Activated naive CD8-positive, alpha-beta T cell treated with anti-CD3 and anti-CD28 coated beads, Interleukin-2, amount 10 ng/mL, durations not matched to agents 7 days and 5 days (primary cell): ENCODE results near the gene VMP1. TPM values are rescaled to one million over a fixed set of nuclear protein-coding genes. Genes with fewer than 3 reads are reported as not detected.
"Not testable (repeated sequence)": the region's sequence is repeated elsewhere in the genome, so short reads cannot be mapped to it uniquely, and the experiment has no call there.

Experiments
- ATAC-seq: fragments of 150-1000 bp; cut with Tn5 transposase; one replicate; pipeline ENCODE4 v1.10.0; 2021; ENCODE audit warnings: low read depth, moderate library complexity
- POLR2A ChIA-PET: fragments of 350-600 bp; sonication (Branson Sonifier 250); formaldehyde crosslinking; loops from one replicate; lab custom pipeline; 2021; ENCODE audit warnings: antibody characterized with exemption; lab: Charles Lee
- DNase-seq: peaks from one replicate; pipeline ENCODE4 v3.0.0; 2021
- H3K27ac Mint-ChIP-seq: one replicate; pipeline ENCODE4 v1.8.0; 2022; ENCODE audit warnings: mild to moderate bottlenecking, mixed read lengths
- H3K27me3 Mint-ChIP-seq: one replicate; pipeline ENCODE4 v1.8.0; 2022; ENCODE audit warnings: mild to moderate bottlenecking, moderate library complexity, mixed read lengths
- H3K36me3 Mint-ChIP-seq: one replicate; pipeline ENCODE4 v1.8.0; 2021; ENCODE audit warnings: mild to moderate bottlenecking, mixed read lengths
- H3K4me1 Mint-ChIP-seq: one replicate; pipeline ENCODE4 v1.8.0; 2021; ENCODE audit warnings: mixed read lengths
- H3K4me3 Mint-ChIP-seq: one replicate; pipeline ENCODE4 v1.8.0; 2022; ENCODE audit warnings: mild to moderate bottlenecking, moderate library complexity, mixed read lengths
- H3K9me3 Mint-ChIP-seq: one replicate; pipeline ENCODE4 v1.8.0; 2021; ENCODE audit warnings: mixed read lengths
- total RNA-seq, 2 experiments: library from RNA; stranded (reverse); gene quantifications; one replicate each; pipeline ENCODE4 v1.2.3, GENCODE V29; 2021

Gene VMP1
- total RNA-seq, 2 experiments from 2014 or later, result 114 to 116 TPM

DNA sequence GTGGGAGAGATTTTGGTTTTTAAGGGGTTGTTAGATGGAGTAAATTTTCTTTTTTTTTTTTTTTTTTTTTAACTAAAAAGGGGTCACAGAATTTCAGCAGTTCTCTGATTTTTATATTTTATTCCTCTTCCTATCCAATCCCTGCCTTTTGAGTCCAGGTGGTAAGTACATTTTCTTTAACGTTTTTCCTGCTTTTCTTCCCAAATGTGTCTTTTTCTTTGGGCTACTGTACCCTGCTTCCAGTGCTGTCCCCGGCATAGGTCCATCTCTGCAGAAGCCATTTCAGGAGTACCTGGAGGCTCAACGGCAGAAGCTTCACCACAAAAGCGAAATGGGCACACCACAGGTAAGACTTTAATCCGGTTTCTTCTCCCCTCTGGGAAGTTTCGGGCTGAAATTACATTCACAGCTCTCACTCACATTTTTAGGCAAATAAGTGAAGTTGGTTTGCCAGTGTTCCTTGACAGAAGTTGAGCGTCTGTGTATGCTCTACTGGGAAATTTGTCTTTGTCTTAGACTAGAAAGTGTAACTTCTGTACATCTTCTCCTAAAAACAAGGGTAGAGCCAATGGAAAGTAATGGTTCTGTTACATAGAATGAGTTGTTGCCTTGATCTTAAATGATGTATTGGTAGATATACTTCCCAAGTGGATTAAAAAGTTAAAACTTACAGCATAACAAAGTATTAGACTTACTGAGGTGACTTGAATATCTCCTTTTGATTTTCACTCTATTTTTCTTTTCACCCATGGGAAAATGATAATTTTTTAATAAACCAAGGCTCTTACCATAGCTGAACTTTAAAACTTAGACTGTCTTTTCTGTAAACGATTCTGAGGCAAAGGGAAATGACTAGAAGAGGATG lies 130.8 kb downstream of the VMP1 start:
- no peak for DNase-seq
- no peaks in the 10 kb centered on the region for H3K27me3 Mint-ChIP-seq
- peaks cover 35% of the 10 kb centered on the region for H3K4me1 Mint-ChIP-seq
- ATAC-seq, result no peak
- H3K27ac Mint-ChIP-seq, result peak overlapping the region; percentile 94
- POLR2A ChIA-PET, result interaction anchor here (0.6 to 9.2 kb wide), 27 partner anchors 8 to 1499 kb away, joined by 3 to 189 read pairs (median 5); partner anchors contain the start of genes PRR11, PTRH2, RNFT1 and RPS6KB1
- H3K36me3 Mint-ChIP-seq, result peaks cover 46% of the 10 kb centered on the region
- H3K9me3 Mint-ChIP-seq, result no peaks in the 10 kb centered on the region
- H3K4me3 Mint-ChIP-seq, result peak overlapping the region; percentile 90

DNA sequence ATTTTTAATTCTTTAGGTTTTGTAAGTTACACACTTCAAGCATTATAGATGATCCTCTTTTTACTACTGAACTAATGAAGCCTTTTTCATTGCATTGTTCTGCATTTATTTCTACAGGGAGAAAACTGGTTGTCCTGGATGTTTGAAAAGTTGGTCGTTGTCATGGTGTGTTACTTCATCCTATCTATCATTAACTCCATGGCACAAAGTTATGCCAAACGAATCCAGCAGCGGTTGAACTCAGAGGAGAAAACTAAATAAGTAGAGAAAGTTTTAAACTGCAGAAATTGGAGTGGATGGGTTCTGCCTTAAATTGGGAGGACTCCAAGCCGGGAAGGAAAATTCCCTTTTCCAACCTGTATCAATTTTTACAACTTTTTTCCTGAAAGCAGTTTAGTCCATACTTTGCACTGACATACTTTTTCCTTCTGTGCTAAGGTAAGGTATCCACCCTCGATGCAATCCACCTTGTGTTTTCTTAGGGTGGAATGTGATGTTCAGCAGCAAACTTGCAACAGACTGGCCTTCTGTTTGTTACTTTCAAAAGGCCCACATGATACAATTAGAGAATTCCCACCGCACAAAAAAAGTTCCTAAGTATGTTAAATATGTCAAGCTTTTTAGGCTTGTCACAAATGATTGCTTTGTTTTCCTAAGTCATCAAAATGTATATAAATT lies 132.3 kb downstream of the VMP1 start:
- Mint-ChIP-seq H3K4me3 (peak overlapping the region; percentile 90), H3K36me3 (peaks cover 46% of the 10 kb centered on the region), H3K27me3 (no peaks in the 10 kb centered on the region), H3K27ac (peak overlapping the region; percentile 94), H3K4me1 (peaks cover 42% of the 10 kb centered on the region), H3K9me3 (no peaks in the 10 kb centered on the region)
- ATAC-seq, result no peak
- POLR2A ChIA-PET, result interaction anchor here (0.6 to 9.2 kb wide), 10 partner anchors 7 to 132 kb away, joined by 3 to 189 read pairs (median 10); partner anchors contain the start of genes PTRH2 and VMP1
- DNase-seq, result no peak

DNA sequence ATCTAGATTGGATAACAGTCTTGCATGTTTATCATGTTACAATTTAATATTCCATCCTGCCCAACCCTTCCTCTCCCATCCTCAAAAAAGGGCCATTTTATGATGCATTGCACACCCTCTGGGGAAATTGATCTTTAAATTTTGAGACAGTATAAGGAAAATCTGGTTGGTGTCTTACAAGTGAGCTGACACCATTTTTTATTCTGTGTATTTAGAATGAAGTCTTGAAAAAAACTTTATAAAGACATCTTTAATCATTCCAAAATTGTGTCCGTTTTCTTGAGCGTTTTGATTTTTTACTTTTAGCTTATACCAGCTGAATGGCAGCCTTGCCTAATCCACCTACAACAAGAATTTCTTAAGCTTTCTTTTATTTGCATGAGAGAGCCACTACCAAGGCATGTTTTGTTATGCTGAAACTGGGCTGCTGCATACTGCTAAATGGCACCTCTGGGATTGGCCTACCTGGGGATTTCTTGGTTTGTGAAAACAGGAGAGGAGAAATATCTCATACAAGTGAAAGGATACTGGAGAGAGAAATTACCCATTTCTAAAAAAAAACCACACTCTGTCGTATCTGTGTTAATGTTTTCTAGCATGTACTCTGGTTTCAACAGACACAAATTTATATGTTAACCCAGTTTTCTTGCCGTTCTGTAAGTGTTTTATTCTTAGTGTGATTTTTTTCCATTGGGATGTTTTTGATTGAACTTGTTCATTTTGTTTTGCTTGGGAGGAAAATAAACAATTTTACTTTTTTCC lies 133.1 kb downstream of the VMP1 start:
- peak overlapping the region; percentile 94 for H3K27ac Mint-ChIP-seq
- peaks cover 46% of the 10 kb centered on the region for H3K36me3 Mint-ChIP-seq
- H3K9me3 Mint-ChIP-seq, result no peaks in the 10 kb centered on the region
- POLR2A ChIA-PET, result interaction anchor here (0.6 to 9.2 kb wide), 7 partner anchors 13 to 133 kb away, joined by 3 to 189 read pairs (median 7); partner anchors contain the start of genes PTRH2 and VMP1
- H3K27me3 Mint-ChIP-seq, result no peaks in the 10 kb centered on the region
- H3K4me1 Mint-ChIP-seq, result peaks cover 48% of the 10 kb centered on the region
- peak overlapping the region; percentile 90 for H3K4me3 Mint-ChIP-seq
- ATAC-seq (no peak), DNase-seq (no peak)

DNA sequence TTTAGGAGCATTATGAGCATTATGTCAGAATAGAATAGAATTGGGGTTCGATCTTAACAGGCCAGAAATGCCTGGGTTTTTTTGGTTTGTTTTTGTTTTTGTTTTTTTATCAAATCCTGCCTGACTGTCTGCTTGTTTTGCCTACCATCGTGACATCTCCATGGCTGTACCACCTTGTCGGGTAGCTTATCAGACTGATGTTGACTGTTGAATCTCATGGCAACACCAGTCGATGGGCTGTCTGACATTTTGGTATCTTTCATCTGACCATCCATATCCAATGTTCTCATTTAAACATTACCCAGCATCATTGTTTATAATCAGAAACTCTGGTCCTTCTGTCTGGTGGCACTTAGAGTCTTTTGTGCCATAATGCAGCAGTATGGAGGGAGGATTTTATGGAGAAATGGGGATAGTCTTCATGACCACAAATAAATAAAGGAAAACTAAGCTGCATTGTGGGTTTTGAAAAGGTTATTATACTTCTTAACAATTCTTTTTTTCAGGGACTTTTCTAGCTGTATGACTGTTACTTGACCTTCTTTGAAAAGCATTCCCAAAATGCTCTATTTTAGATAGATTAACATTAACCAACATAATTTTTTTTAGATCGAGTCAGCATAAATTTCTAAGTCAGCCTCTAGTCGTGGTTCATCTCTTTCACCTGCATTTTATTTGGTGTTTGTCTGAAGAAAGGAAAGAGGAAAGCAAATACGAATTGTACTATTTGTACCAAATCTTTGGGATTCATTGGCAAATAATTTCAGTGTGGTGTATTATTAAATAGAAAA lies 133.8 kb downstream of the VMP1 start:
- POLR2A ChIA-PET, result interaction anchor here (0.6 to 9.2 kb wide), 6 partner anchors 12 to 478 kb away, joined by 3 to 189 read pairs (median 8); no protein-coding TSS in a partner anchor
- Mint-ChIP-seq H3K27ac (peak overlapping the region; percentile 94), H3K36me3 (peaks cover 46% of the 10 kb centered on the region), H3K4me3 (peak overlapping the region; percentile 90), H3K4me1 (peaks cover 47% of the 10 kb centered on the region)
- H3K27me3 Mint-ChIP-seq, ATAC-seq, H3K9me3 Mint-ChIP-seq, DNase-seq: not testable (repeated sequence)

DNA sequence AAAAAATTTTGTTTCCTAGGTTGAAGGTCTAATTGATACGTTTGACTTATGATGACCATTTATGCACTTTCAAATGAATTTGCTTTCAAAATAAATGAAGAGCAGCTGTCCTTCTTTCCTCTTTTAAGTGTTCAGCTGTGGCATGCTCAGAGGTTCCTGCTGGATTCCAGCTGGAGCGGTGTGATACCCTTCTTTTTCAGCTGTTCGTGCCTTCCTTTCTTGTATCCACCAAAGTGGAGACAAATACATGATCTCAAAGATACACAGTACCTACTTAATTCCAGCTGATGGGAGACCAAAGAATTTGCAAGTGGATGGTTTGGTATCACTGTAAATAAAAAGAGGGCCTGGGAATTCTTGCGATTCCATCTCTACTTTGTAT lies 134.4 kb downstream of the VMP1 start:
- H3K9me3 Mint-ChIP-seq, H3K27me3 Mint-ChIP-seq, ATAC-seq, DNase-seq: not testable (repeated sequence)
- H3K4me1 Mint-ChIP-seq, result peaks cover 47% of the 10 kb centered on the region
- H3K27ac Mint-ChIP-seq, result peak overlapping the region; percentile 94
- POLR2A ChIA-PET, result interaction anchor here (0.8 to 9.2 kb wide), 5 partner anchors 11 to 88 kb away, joined by 3 to 189 read pairs (median 12); no protein-coding TSS in a partner anchor
- H3K36me3 Mint-ChIP-seq, result peaks cover 46% of the 10 kb centered on the region
- peak overlapping the region; percentile 90 for H3K4me3 Mint-ChIP-seq

DNA sequence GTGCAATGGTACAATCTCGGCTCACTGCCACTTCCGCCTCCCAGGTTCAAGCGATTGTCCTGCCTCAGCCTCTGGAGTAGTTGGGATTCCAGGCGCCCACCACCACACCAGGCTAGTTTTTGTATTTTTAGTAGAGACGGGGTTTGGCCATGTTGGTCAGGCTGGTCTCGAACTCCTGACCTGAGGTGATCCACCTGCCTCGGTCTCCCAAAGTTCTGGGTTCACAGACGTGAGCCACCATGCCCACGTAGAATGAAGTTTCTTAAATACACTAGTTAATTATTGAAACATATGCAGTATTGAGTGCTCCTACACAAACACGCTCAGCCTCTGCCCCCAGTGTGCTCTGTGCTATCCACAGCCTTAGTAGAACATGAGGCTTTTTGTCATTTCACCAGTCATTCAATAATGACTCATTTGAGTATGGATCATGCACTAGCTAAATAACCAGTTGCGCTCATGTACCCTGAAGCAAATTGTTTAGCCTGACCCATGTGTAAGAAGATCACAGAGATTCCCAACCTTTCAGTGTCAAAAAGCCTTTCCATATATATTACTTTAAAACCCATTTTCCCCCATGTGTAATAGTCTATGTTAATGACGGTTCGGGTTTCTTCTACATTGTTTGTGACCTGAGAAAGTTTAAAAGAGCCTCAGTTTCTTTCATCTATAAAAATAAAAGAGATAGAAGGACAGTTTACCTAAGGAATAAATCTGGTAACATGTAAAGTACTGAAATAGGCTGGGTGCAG lies 135.6 kb downstream of the VMP1 start:
- Mint-ChIP-seq H3K36me3 (peaks cover 46% of the 10 kb centered on the region), H3K27me3 (no peaks in the 10 kb centered on the region), H3K4me3 (peak overlapping the region; percentile 90), H3K4me1 (peaks cover 47% of the 10 kb centered on the region), H3K9me3 (no peaks in the 10 kb centered on the region), H3K27ac (peak overlapping the region; percentile 77)
- ATAC-seq, result peak; percentile 25
- POLR2A ChIA-PET, result interaction anchor here (0.6 to 9.2 kb wide), 14 partner anchors 10 to 299 kb away, joined by 3 to 189 read pairs (median 4); no protein-coding TSS in a partner anchor
- no peak for DNase-seq

DNA sequence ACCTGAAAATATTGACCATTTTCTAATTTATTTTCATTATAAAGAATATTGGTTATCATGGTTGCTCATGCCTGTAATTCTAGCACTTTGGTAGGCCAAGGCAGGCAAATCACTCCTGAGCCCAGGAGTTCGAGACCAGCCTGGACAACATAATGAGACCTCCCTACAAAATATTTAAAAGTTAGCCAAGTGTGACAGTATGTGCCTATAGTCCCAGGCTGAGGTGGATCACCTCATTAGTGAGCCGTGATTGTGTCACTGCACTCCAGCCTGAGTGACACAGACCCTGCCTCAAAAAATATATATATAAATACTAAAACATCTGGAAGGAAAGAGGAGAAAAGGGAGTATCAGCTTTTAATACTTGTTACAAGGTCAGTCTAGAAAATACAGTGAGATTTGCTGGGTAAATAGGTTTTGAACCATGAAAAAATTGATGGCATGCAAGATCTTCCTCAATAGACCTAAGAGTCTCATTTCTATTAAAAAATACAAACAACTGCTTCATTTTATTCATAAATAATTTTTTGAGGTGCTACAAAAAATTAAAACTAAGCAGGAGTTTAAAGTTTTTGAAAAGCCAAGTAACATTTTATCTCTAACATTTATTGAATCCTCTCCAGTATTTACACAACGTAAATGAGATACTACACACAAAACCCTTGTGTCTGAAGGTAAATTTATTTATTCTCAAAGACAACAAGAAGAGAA lies 137.6 kb downstream of the VMP1 start:
- peak overlapping the region; percentile 57 for H3K27ac Mint-ChIP-seq

DNA sequence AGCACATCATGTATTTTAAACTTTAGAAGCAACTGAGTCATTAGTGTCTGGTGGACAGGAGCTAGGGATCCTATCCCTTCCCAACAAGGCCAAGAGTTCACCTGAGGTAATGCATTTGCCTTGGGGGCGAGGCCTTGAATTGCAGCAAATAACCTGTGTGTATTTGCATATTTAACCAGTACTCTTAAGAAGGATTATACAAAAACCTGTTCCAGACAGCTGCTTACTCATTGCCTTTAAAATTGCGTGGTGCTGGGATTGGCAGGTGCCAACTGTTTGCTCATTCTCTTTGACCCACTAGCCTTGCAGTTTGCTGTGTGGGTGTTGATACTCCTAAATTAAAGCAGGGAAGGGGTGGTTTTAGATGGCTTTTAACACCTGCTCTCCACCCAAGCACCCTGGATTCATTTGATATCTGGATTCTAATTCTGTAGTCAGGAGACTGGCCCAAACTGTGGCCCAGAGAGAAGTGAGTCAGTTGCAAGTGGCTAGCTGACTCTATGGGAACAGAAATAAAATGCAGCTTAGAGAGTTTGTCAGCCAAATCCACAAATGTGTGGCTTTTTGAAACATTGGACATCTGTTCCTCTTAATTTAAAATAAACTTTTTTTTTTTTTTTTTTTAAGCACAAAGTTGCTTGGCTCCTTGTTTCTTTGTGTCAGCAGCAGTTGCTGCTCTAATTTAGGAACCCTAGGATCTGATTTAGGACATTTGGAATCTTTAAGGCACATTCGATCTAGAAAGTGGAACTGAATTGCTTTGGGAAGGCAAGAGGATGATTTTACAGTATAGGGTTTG lies 138.3 kb downstream of the VMP1 start:
- POLR2A ChIA-PET, result interaction anchor here (0.5 to 3.2 kb wide), 13 partner anchors 8 to 280 kb away, joined by 3 to 19 read pairs (median 4); no protein-coding TSS in a partner anchor
- H3K4me3 Mint-ChIP-seq, result peak overlapping the region; percentile 18
- H3K27me3 Mint-ChIP-seq, result no peaks in the 10 kb centered on the region
- no peak for DNase-seq
- H3K4me1 Mint-ChIP-seq, result peaks cover 55% of the 10 kb centered on the region
- peak overlapping the region; percentile 71 for H3K27ac Mint-ChIP-seq
- peaks cover 23% of the 10 kb centered on the region for H3K36me3 Mint-ChIP-seq
- ATAC-seq, result no peak
- H3K9me3 Mint-ChIP-seq, result no peaks in the 10 kb centered on the region

More for the DNA sequence above, 137.6 kb downstream of the VMP1 start:
- Mint-ChIP-seq H3K9me3 (no peaks in the 10 kb centered on the region), H3K36me3 (peaks cover 30% of the 10 kb centered on the region), H3K4me1 (peaks cover 55% of the 10 kb centered on the region), H3K27me3 (no peaks in the 10 kb centered on the region), H3K4me3 (no peak overlapping the region)
- no peak for DNase-seq
- POLR2A ChIA-PET, result interaction anchor here (0.5 to 3.2 kb wide), 9 partner anchors 7 to 225 kb away, joined by 3 to 19 read pairs (median 4); no protein-coding TSS in a partner anchor
- no peak for ATAC-seq

DNA sequence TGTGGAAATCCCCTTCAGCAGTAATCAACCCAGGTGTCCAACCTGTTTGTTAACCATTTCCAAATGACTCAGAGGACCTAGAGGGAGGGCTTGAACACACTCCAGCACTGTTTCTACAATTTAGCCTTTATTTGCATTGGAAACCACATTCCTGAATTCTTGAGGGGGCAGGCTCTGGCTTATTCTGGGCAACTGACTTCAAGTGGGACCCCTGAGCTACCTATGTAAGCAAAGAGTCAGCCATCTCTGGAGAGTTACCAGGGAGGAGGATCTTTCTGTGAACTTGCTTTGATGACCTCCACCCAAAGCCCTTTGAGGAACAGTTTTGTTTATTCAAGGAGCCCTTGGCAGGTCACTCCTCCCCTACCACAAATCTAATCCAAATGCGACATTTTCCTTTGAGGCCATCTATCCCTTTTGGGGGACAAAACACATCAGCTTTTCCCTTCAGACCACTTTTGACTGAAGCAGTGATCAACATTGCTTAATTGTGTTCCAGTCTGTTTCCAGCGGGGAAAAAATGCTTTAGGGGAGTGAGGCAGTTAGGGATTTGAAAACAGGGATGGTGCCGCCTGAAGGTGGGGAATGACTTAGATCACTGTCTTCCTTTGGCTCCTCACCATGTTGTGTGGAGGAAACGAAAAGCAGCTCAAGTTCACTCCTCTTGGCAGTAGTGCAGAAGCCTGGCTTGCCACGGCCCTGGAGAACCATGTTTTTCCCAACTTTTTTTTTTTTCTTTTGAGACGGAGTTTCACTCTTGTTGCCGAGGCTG lies 139.1 kb downstream of the VMP1 start:
- peaks cover 15% of the 10 kb centered on the region for H3K36me3 Mint-ChIP-seq
- peak overlapping the region; percentile 18 for H3K4me3 Mint-ChIP-seq
- H3K27ac Mint-ChIP-seq, result peak overlapping the region; percentile 71
- DNase-seq (no peak), ATAC-seq (peak; percentile 42)
- POLR2A ChIA-PET, result interaction anchor here (0.5 to 3.2 kb wide), 8 partner anchors 8 to 226 kb away, joined by 3 to 19 read pairs (median 4); no protein-coding TSS in a partner anchor
- H3K4me1 Mint-ChIP-seq, result peaks cover 51% of the 10 kb centered on the region
- H3K9me3 Mint-ChIP-seq, result no peaks in the 10 kb centered on the region
- H3K27me3 Mint-ChIP-seq, result no peaks in the 10 kb centered on the region

DNA sequence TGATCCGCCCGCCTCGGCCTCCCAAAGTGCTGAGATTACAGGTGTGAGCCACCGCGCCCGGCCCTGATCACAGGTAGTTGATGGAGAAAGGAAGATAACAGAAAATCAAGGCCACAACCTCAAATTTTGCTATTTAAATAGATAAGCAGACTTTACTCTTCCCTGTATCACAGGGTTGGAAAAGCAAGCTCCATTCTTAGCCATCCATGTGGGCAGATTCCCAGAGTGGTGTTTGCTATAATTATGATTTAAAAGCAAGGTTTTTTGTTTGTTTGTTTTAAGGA lies 140.9 kb downstream of the VMP1 start:
- no peaks in the 10 kb centered on the region for H3K36me3 Mint-ChIP-seq
- no peaks in the 10 kb centered on the region for H3K9me3 Mint-ChIP-seq
- peaks cover 50% of the 10 kb centered on the region for H3K4me1 Mint-ChIP-seq
- no peaks in the 10 kb centered on the region for H3K27me3 Mint-ChIP-seq
- ATAC-seq, result no peak
- POLR2A ChIA-PET, result interaction anchor here (1.5 to 2.2 kb wide), 2 partner anchors 10 to 86 kb away, joined by 3 to 7 read pairs; no protein-coding TSS in a partner anchor
- peak overlapping the region; percentile 74 for H3K27ac Mint-ChIP-seq
- DNase-seq, result no peak
- H3K4me3 Mint-ChIP-seq, result no peak overlapping the region
